RPMI8226 (cell line): ENCODE results near the gene FADS3.
"Not testable (repeated sequence)": the region's sequence is repeated elsewhere in the genome, so short reads cannot be mapped to it uniquely, and the experiment has no call there.

ENCODE experiments used
- DNase-seq: peaks from one replicate; pipeline ENCODE4 v3.0.0-alpha.2; 2015

FADS3 gene

GRCh38 chr11:61897387-61898246 is 6.3 kb upstream of the FADS3 start:
- DNase-seq, result peak; percentile 78

DNA sequence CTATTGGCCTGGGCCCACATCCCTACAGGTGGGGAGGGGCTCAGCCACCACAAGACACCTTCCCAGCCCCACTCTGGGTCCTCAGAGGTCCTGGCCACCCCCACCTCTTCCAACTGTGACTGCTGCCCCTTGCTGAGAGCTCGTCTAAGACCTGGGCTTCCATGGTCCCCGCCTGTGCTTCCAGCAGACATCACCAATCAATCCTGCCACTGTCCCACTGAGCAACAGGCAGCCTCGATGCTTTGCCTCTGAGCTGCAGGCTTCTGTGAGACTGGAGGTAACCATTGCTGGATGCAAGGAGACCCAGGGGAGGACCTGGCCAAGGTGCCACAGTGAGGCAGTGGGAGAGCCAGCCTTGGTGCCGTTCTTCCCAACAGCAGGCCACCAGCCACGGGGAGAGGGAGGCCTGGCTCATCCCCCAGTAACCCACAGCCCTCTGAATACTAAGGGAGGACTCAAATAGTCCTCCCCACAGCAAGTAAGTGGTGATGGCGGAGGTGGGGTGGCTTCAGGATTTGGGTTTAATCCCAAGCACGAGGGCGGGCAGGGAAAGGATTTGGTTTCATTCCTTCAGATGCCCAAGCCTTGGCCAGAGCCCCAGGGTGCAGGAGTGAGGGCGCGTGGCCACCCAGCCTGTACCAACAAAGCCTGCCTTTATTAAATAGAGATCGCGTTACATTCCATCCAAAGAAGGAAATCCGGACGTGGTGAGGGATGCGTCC is 5.5 kb upstream of the FADS3 start:
- DNase-seq, result no peak

DNA sequence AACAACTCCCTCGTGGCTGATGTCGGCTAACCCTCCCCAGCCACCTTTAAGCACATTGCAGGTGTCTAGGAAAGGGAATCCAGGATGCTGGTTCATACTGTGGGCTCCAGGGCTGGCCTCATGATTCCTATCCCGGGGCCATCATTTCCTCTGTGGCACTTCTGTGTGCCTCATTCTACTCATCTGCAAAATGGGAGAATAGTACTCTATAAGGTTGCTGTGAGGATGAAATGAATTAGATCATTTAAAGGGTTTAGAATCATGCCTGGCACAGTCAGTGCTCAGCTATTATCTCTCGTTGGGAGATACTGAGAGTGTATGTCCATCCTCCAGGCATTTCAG is 4.3 kb upstream of the FADS3 start:
- no peak for DNase-seq

- DNase-seq, result no peak
Measured at GRCh38 chr11:61895046-61895717, 3.8 kb upstream of the FADS3 start.

DNA sequence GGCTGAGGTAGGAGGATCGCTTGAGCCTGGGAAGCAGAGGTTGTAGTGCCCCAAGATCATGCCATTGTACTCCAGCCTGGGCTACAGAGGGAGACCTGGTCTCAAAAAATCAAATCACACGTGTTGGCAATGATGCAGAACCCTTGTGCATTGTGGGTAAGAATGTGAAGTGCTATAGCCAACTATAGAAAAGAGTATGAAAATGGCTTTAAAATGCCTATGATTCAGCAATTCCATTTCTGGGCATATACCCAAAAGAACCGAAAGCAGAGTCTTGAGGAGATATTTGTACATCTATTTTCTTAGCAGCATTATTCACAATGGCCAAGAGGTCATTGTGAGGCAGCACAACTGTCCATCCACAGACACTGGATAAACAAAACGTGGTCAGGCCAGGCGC is 2.6 kb upstream of the FADS3 start:
- peak; percentile 91 for DNase-seq

GRCh38 chr11:61892085-61892370 is 683 bp upstream of the FADS3 start:
- DNase-seq, result peak; percentile 86

GRCh38 chr11:61890529-61891330 is 615 bp downstream of the FADS3 start:
- peak; percentile 66 for DNase-seq

DNA sequence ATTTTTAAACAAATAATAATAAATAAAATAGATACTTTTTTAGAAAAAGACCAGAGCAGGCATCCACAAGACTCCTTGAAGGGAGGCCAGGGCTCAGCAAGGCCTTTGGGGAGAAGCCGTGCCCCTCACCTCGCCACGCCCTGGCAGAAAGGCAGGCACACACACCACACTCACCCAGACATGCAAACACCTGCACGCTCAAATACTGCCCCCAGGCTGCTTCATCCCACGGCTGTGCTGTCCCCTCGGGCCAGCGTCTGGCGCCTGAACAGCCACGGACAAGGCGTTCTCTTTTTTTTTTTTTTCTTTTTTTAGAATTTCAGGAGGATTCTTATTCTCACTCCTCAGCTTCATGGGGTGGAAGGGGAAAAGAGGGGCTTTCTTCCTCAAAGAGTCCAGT is 1.5 kb downstream of the FADS3 start:
- DNase-seq, result no peak

- no peak for DNase-seq
Measured at GRCh38 chr11:61888590-61888989, 2.8 kb downstream of the FADS3 start.

GRCh38 chr11:61887839-61888494 is 3.4 kb downstream of the FADS3 start:
- no peak for DNase-seq

DNA sequence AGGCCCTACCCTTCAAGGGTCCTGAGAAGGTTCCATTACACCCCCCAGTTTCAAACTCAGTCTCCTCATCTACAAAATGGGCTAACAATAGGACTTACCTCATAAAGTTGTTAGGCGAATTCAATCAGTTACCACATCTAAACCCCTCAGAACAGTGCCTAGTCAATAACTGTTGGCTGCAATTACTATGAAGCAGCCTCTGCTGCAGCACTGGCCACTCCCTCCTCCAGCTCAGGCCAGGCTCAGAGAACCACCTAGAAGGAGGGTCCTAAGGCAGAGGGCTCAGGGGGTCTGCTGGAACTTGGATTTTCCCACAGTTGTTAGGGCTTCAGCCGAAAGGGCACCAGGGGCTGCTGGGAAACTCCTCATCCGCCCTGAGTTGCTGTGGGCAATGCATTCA is 4.7 kb downstream of the FADS3 start:
- DNase-seq, result no peak

DNA sequence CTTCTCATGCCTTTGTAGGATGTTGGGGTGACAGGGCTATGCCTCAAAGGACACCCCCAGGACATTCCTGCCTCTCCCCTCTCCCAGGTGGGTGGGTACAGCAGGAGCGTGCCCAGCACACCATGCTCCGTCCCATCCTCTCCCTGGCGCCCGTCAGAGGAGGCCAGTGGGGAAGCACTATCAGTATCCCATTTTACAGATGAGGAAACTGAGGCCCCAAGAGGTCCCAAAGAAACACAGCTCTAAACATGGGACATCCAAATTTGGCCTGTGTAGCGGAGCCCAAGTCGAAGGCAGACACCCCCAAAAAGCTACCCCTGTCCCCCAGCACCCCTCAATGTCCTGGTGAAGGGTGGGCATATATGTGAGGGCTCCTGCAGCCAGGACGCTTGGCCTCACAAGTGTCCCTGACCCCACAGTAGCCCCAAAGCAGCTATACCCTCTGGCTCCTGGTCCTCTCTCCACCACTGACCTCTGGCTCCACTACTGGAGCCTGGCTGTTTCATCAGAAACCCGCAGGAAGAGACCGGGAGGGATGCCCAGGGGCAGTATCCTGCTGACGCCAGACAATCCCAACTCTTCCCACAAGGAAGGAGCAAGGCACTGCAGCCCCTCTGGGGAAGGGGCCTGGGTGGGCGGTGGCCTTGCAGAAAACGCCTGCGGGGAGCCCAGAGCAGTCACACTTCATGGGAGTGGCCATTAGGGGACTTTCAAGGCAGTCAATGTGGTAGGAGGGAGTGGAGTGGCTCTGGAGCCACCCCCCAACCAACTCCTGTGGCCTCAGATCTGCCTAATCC is 5.4 kb downstream of the FADS3 start:
- DNase-seq, result no peak

GRCh38 chr11:61885166-61885778 is 6.1 kb downstream of the FADS3 start:
- DNase-seq, result no peak

GRCh38 chr11:61883947-61884346 is 7.4 kb downstream of the FADS3 start:
- no peak for DNase-seq

- DNase-seq, result no peak
Measured at GRCh38 chr11:61883327-61883726, 8.0 kb downstream of the FADS3 start.

- DNase-seq, result no peak
Measured at GRCh38 chr11:61882879-61883278, 8.5 kb downstream of the FADS3 start.

DNA sequence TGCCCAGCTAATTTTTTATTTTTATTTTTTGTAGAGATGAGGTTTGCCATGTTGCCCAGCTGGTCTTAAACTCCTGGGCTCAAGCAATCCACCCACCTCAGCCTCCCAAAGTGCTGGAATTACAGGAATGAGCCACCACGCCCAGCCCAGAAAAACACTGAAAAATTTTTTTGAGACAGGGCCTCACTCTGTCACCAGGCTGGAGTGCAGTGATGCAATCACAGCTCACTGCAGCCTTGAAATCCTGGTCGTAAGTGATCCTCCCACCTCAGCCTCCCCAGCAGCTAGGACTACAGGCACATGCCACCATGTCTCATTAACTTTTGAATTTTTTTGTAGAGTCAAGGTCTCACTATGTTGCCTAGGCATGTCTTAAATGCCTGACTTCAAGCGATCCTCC is 9.1 kb downstream of the FADS3 start:
- DNase-seq, result not testable (repeated sequence)

DNA sequence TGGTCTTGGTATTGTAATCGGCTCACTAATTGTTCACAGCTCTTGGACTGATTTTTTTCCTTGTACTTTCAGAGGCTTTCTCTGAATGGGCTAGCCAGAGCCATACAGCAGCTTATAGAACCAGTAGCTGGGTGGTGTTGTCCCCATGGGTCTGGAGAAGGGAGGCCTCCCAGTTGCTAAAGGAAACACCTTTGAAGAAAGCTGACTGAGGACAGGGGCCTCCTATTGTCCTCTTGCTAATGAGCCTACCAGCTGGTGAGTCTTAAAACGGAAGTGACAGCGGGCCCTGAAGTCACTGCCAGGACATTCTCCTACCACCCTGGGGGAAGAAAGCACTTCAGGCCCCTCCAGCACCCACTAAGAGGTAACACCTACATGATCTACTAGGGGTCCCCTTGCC is 9.9 kb downstream of the FADS3 start:
- DNase-seq, result no peak

DNA sequence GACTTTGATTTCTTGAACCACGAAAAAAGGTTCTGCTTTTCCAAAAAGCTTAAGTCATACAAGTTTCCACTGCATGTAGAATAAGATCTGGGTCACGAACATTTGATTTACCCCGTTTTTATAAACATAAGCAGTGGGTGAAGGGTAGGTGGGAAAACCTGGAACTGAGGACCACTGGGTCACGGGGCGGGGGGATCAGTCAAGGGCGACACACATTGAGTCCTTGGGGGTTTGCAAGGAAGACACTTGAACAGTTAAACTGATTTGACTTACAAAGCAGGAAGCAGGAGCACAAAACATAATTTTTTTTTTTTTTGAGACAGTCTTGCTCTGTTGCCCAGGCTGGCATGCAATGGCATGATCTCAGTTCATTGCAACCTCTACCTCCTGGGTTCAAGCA is 10.9 kb downstream of the FADS3 start:
- DNase-seq, result no peak

DNA sequence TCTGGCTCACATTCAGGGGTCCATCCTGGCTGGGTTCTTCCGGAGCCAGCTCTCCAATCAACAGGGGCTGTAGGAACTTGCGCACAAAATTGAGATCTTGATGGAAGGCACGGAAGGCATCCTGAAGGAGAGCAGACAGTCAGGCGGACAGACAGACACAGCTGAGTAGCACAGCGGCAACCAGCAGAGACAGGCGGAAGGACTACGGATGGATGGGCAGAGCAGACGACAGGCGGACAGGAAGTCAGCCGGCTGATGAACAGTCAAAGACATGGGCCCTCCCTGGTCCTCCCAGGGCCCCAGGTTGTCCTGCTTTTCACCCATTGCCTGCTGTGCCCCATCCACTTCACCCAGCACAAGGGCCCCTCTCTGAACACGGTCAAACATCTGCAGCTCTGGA is 11.3 kb downstream of the FADS3 start:
- DNase-seq, result no peak

DNA sequence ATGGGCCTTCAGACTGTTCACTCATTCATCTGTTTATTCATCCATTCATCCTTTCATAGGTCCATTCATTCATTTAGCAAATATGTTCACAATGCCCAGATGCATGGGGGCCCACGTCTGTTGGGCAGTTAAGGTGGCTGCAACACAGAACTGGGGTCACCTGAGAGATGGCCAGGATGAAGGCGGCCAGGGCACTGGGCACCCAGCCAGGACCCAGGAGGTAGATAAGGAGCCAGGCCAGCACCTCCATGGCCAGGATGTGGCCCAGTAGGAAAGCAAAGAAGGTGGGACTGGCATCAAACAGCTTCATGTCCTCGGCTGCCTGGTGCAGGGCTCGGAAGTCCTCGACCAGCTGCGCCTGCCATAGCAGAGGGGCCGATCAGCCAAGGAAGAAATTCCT is 12.2 kb downstream of the FADS3 start:
- DNase-seq, result no peak
